GM12872 (cell line): Measurements from ENCODE around the gene SERPINB6.
A peak's percentile ranks its signal among the peaks of the same experiment; 100 is the strongest.

Experiments
- TF ChIP-seq, protein P1 (sequence below): IDR thresholded peaks from 3 replicates; pipeline ENCODE4 v1.5.1; 2011; ENCODE audit warnings: low read depth, mild to moderate bottlenecking, low read length, moderate library complexity; ENCODE audit not compliant: insufficient read depth

The SERPINB6 gene

DNA sequence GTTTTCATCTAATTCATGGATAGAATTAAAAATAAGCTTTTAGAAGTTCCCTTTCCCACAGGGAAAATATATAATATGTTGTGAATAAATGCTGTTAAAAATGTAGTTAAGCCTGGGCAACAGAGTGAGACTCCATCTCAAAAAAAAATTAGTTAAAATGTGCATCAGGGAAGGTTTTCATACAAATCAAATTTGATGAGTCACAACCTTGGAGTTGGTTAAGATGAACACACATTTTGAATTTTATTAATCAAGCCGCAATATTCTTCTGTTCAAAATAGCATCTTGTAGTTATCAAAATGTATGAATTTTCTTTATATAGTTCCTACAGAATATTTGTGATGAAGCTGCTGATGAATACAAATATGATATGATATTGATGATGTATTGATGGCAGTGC lies 37.3 kb downstream of the SERPINB6 start:
- TF ChIP-seq, protein P1, sequence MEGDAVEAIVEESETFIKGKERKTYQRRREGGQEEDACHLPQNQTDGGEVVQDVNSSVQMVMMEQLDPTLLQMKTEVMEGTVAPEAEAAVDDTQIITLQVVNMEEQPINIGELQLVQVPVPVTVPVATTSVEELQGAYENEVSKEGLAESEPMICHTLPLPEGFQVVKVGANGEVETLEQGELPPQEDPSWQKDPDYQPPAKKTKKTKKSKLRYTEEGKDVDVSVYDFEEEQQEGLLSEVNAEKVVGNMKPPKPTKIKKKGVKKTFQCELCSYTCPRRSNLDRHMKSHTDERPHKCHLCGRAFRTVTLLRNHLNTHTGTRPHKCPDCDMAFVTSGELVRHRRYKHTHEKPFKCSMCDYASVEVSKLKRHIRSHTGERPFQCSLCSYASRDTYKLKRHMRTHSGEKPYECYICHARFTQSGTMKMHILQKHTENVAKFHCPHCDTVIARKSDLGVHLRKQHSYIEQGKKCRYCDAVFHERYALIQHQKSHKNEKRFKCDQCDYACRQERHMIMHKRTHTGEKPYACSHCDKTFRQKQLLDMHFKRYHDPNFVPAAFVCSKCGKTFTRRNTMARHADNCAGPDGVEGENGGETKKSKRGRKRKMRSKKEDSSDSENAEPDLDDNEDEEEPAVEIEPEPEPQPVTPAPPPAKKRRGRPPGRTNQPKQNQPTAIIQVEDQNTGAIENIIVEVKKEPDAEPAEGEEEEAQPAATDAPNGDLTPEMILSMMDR, result no peak

DNA sequence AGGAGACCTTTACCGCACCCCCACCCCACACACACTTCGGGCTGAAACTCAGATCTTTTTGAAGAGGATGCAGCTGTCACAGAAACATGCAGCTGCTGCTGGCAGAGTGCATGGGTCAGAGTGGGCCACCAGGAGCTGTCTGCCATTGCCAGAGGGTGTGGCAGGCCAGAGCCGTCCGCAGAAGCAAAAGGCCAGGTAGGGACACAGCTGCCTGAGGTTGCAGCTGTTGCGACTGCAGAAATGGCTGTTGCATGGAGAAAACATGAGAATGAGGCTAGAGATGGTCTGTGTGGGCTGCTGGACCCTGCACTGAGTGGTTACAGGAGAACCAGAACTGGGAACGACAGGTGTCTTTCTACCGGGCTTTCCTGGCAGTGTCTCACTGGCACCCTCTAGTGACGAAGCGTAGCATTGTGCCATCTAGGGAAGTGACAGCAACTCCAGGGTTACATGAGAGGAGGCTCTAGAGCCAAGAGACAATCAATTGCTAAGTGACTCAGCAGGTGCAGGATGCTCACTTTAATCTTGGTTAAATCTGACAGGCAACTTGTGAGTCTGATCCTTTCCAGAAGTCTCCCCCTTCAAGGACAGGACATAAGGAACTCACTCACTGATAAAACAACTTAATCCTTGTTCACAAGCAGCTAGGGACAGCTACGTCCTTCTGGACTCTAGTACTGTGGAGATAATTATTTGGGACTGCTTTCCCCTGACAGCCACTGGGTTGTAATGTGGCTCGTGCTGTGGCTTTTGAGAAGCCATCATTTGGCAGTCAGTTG lies 39.2 kb downstream of the SERPINB6 start:
- TF ChIP-seq, protein P1, result peak; percentile 100

DNA sequence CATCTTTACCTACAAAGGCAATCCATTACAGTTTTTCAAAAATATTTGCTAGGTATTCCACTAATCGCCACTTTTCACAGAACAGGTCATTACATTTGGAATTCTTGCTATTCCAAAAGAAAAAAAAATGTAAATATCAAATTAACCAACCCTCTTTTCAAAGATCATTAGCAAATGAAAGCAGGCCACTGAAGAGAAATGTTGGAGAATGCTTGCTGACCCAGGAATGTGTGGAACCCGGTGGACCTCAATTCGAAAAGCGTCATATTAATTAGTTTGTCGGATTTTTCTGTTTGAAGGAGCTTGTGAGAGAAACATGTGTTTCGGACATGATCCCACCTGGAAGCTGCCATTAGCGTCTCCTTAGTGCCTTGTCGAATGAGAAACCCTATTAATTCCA lies 40.3 kb downstream of the SERPINB6 start:
- TF ChIP-seq, protein P1, result no peak

DNA sequence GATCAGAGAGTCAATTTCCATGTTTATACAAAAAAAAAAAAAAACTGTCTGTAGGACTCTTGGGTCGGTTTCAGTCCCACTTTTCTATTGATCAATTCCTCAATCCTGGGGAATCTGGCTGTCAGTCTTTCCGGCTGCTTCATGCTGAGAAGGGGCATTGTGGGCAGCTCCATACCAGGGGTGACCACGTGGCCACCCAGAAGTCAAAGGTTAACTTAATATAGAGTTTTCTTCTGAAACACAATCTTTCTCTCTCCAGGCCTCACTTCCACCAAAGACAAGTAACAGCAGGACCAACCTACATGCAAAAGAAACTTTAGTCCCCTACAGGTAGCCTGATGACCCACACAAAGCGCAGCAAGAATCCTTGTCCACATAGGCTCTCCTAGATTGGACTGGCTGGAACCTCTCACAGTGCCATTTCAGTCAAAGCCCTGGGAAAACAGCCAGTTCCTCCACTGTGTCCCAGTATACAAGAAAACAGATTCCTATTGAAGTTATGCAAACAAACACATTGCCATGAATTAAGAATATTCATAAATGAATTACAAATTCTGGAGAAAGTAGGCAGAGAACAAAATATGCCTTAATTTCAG lies 49.7 kb downstream of the SERPINB6 start:
- TF ChIP-seq, protein P1, result no peak

DNA sequence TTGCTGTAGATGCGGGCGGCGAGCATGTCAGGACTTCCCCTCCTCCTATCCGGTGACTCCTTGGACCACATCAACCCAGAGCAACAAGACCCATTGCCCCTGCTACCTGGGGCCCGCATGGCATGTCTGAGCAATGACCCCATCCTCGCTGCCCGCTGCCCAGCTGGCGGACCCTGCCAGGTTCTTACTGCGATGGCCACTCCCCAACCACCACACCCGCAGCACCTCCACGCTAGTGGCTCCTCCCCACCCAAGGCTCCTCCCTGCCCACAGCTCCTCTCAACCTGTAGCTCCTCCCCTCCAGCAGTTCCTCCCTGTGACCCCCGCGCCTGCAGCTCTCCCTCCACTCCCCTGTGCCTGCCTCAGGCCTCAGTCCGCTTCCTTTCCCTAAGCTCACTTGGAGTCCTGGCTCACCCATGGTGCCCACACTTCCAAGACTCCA lies 50.7 kb downstream of the SERPINB6 start:
- TF ChIP-seq, protein P1, result no peak

DNA sequence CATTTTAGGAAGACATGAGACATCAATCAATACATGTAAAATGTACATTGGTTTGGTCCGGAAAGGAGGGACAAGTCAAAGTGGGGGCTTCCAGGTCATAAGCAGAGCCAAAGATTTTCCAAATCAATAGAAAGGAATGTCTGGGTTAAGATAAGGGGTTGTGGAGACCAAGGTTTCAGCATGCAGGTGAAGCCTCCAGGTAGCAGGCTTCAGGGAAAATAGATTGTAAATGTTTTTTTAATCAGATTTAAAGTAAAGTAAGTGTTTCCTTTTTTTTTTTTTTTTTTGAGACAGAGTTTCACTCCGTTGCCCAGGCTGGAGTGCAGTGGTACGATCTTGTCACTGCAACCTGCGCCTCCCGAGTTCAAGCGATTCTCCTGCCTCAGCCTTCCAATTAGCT lies 51.5 kb downstream of the SERPINB6 start:
- TF ChIP-seq, protein P1, result no peak

DNA sequence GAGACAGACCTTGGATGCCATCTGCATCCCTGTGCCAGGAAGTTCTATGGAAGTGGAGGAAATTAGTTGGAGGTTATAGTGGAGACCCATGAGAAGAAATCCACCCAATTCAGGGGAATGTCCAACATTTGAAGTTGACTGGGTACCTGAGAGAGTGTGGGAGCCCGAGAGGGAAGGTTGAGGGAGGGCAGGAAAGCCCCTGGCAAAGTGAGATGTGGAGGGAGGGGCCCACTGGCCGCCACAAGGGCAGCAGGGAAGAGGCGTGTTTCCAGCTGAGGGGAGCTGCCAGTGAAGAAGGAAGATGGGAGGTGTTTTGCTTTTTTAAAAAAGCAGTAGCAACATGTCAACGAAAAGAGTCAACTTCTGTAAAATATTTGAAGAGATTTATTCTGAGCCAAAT lies 52.0 kb downstream of the SERPINB6 start:
- TF ChIP-seq, protein P1, result no peak
